Hepatocyte (in vitro differentiated cells): ENCODE data around the gene CPNE4. TPM values are rescaled to one million over a fixed set of nuclear protein-coding genes. Genes with fewer than 3 reads are reported as not detected.

ENCODE experiments used
- DNase-seq: peaks from one replicate; pipeline ENCODE4 v3.0.0-alpha.2; 2016; ENCODE audit warnings: low spot score
- H2AFZ ChIP-seq: fragments of 200-600 bp; sonication (generic); 2 replicates; pipeline ENCODE4 v1.6.0; 2016; ENCODE audit warnings: antibody characterized with exemption, mild to moderate bottlenecking
- H3K27ac ChIP-seq: fragments of 200-600 bp; sonication (generic); 2 replicates; pipeline ENCODE4 v1.5.1; 2016; ENCODE audit warnings: mild to moderate bottlenecking
- H3K27me3 ChIP-seq: fragments of 200-600 bp; sonication (generic); 2 replicates; pipeline ENCODE4 v1.6.1; 2016
- H3K36me3 ChIP-seq: fragments of 200-600 bp; sonication (generic); replicated peaks from 2 replicates; pipeline ENCODE4 v1.5.1; 2016; ENCODE audit warnings: low read depth; ENCODE audit not compliant: insufficient read depth
- H3K4me1 ChIP-seq: fragments of 200-600 bp; sonication (generic); 2 replicates; pipeline ENCODE4 v1.5.1; 2016; ENCODE audit warnings: mild to moderate bottlenecking, moderate library complexity; ENCODE audit not compliant: insufficient read depth
- H3K4me2 ChIP-seq: fragments of 200-600 bp; sonication (generic); 2 replicates; pipeline ENCODE4 v1.6.0; 2016
- H3K4me3 ChIP-seq: fragments of 200-600 bp; sonication (generic); 2 replicates; pipeline ENCODE4 v1.5.1; 2016; ENCODE audit warnings: mild to moderate bottlenecking
- H3K79me2 ChIP-seq: fragments of 200-600 bp; sonication (generic); 2 replicates; pipeline ENCODE4 v1.6.0; 2017; ENCODE audit warnings: mild to moderate bottlenecking
- H3K9me2 ChIP-seq: fragments of 200-600 bp; sonication (generic); replicated peaks from 2 replicates; pipeline ENCODE4 v1.6.0; 2017; ENCODE audit warnings: mild to moderate bottlenecking; ENCODE audit not compliant: insufficient read depth
- H3K9me3 ChIP-seq: fragments of 200-600 bp; sonication (generic); 2 replicates; pipeline ENCODE4 v1.5.1; 2016; ENCODE audit warnings: low read depth, mild to moderate bottlenecking
- H4K20me1 ChIP-seq: fragments of 200-600 bp; sonication (generic); 2 replicates; pipeline ENCODE4 v1.6.0; 2016; ENCODE audit warnings: mild to moderate bottlenecking; ENCODE audit not compliant: insufficient read depth, poor library complexity, severe bottlenecking
- CTCF ChIP-seq: fragments of 200-600 bp; sonication (generic); IDR thresholded peaks from 2 replicates; pipeline ENCODE4 v1.5.1; 2016; ENCODE audit warnings: antibody characterized with exemption, mild to moderate bottlenecking; ENCODE audit not compliant: poor library complexity
- EZH2 ChIP-seq: fragments of 200-600 bp; sonication (generic); IDR thresholded peaks from 2 replicates; pipeline ENCODE4 v1.6.1; 2016; ENCODE audit warnings: antibody characterized with exemption, mild to moderate bottlenecking, borderline replicate concordance
- EZH2phosphoT487 ChIP-seq: fragments of 200-600 bp; sonication (generic); IDR thresholded peaks from one replicate; pipeline ENCODE4 v1.6.1; 2018; ENCODE audit warnings: antibody characterized with exemption, mild to moderate bottlenecking, low read depth, moderate library complexity; ENCODE audit not compliant: unreplicated experiment, severe bottlenecking
- WGBS: methylation state at CpG from one replicate; pipeline ENCODE4 v1.1.6; 2016; ENCODE audit warnings: low lambda C conversion rate; ENCODE audit errors: missing lambda C conversion rate; 5-methylcytosine and 5-hydroxymethylcytosine counted together
- polyA plus RNA-seq: library from polyadenylated mRNA; unstranded; fragments of >200 nt; fragmentation: Nextera tagmentation; extraction: Ambion mirVana; gene quantifications from 2 replicates; pipeline ENCODE4 v1.2.1, GENCODE V29; 2016
- total RNA-seq: library from RNA; depleted of rRNA; stranded (reverse); fragments of >200 nt; gene quantifications from 2 replicates; pipeline ENCODE4 v1.2.3, GENCODE V29; 2014

CPNE4 gene
- total and polyA plus RNA-seq, 2 experiments from 2014 or later, result 0.37 to 0.52 TPM

- no peaks in the 10 kb centered on the region for H3K36me3 ChIP-seq
- TF ChIP-seq CTCF (no peak), EZH2 (no peak), EZH2phosphoT487 (no peak)
- DNase-seq, result peak; percentile 8
- no peaks in the 10 kb centered on the region for H3K79me2 ChIP-seq
- H3K4me3 ChIP-seq, result no peak overlapping the region
- 41% methylated on average over 1 of the region's 1 CpG for WGBS
- peaks cover 6% of the 10 kb centered on the region for H3K4me1 ChIP-seq
- H3K4me2 ChIP-seq, result no peak overlapping the region
- no peaks in the 10 kb centered on the region for H3K9me2 ChIP-seq
- H3K9me3 ChIP-seq, result no peaks in the 10 kb centered on the region
- no peak overlapping the region for H2AFZ ChIP-seq
- no peaks in the 10 kb centered on the region for H4K20me1 ChIP-seq
- no peak overlapping the region for H3K27ac ChIP-seq
- no peaks in the 10 kb centered on the region for H3K27me3 ChIP-seq
Observed at GRCh38 chr3:131597816-131598215, 437.0 kb downstream of the CPNE4 start.

GRCh38 chr3:131596884-131597283 lies 437.9 kb downstream of the CPNE4 start:
- H3K36me3 ChIP-seq, result no peaks in the 10 kb centered on the region
- H2AFZ ChIP-seq, result no peak overlapping the region
- 79% methylated on average over 1 of the region's 1 CpG for WGBS
- no peaks in the 10 kb centered on the region for H4K20me1 ChIP-seq
- H3K4me3 ChIP-seq, result no peak overlapping the region
- H3K9me3 ChIP-seq, result no peaks in the 10 kb centered on the region
- TF ChIP-seq EZH2 (no peak), EZH2phosphoT487 (no peak), CTCF (no peak)
- H3K4me2 ChIP-seq, result no peak overlapping the region
- peaks cover 6% of the 10 kb centered on the region for H3K4me1 ChIP-seq
- H3K9me2 ChIP-seq, result no peaks in the 10 kb centered on the region
- no peaks in the 10 kb centered on the region for H3K27me3 ChIP-seq
- no peak for DNase-seq
- H3K27ac ChIP-seq, result no peak overlapping the region
- no peaks in the 10 kb centered on the region for H3K79me2 ChIP-seq

- Histone ChIP-seq H3K27me3 (no peaks in the 10 kb centered on the region), H3K27ac (peak overlapping the region; percentile 20), H3K79me2 (no peaks in the 10 kb centered on the region), H3K4me2 (peak overlapping the region; percentile 23), H3K9me2 (no peaks in the 10 kb centered on the region), H3K36me3 (no peaks in the 10 kb centered on the region), H3K9me3 (no peaks in the 10 kb centered on the region), H4K20me1 (no peaks in the 10 kb centered on the region), H3K4me1 (peaks cover 11% of the 10 kb centered on the region), H2AFZ (no peak overlapping the region), H3K4me3 (no peak overlapping the region)
- 40% methylated on average over 1 of the region's 1 CpG for whole genome bisulfite sequencing
- peak; percentile 68 for DNase-seq
- TF ChIP-seq EZH2phosphoT487 (no peak), EZH2 (no peak), CTCF (no peak)
Observed at GRCh38 chr3:131591394-131592014, 443.3 kb downstream of the CPNE4 start.

GRCh38 chr3:131586277-131586676 lies 448.5 kb downstream of the CPNE4 start:
- H2AFZ ChIP-seq, result no peak overlapping the region
- no peak for TF ChIP-seq EZH2phosphoT487
- no peak for TF ChIP-seq CTCF
- TF ChIP-seq EZH2, result no peak
- H3K4me2 ChIP-seq, result no peak overlapping the region
- H3K27ac ChIP-seq, result no peak overlapping the region
- no peaks in the 10 kb centered on the region for H3K79me2 ChIP-seq
- H4K20me1 ChIP-seq, result no peaks in the 10 kb centered on the region
- no peak overlapping the region for H3K4me3 ChIP-seq
- no peaks in the 10 kb centered on the region for H3K9me2 ChIP-seq
- H3K36me3 ChIP-seq, result no peaks in the 10 kb centered on the region
- H3K9me3 ChIP-seq, result no peaks in the 10 kb centered on the region
- H3K4me1 ChIP-seq, result peaks cover 6% of the 10 kb centered on the region
- H3K27me3 ChIP-seq, result no peaks in the 10 kb centered on the region
- no peak for DNase-seq
